Endothelial cell (in vitro differentiated cells): ENCODE measurements around the gene SIAE. TPM values are rescaled to one million over a fixed set of nuclear protein-coding genes. Genes with fewer than 3 reads are reported as not detected.

Experiments
- DNase-seq: peaks from one replicate; pipeline ENCODE4 v3.0.0; 2021; ENCODE audit warnings: low spot score
- H3K27ac Mint-ChIP-seq: one replicate; pipeline ENCODE4 v1.8.0; 2021; ENCODE audit warnings: mixed read lengths, inconsistent platforms; ENCODE audit not compliant: unreplicated experiment
- H3K27me3 Mint-ChIP-seq: one replicate; pipeline ENCODE4 v1.8.0; 2021; ENCODE audit warnings: mild to moderate bottlenecking, moderate library complexity, mixed read lengths, inconsistent platforms; ENCODE audit not compliant: unreplicated experiment
- H3K36me3 Mint-ChIP-seq: one replicate; pipeline ENCODE4 v1.8.0; 2021; ENCODE audit warnings: mild to moderate bottlenecking, low read depth, mixed read lengths, inconsistent platforms; ENCODE audit not compliant: unreplicated experiment
- H3K4me1 Mint-ChIP-seq: one replicate; pipeline ENCODE4 v1.8.0; 2021; ENCODE audit warnings: mild to moderate bottlenecking, mixed read lengths, inconsistent platforms; ENCODE audit not compliant: unreplicated experiment
- H3K4me3 Mint-ChIP-seq: one replicate; pipeline ENCODE4 v1.8.0; 2021; ENCODE audit warnings: mild to moderate bottlenecking, mixed read lengths, inconsistent platforms; ENCODE audit not compliant: unreplicated experiment
- H3K9me3 Mint-ChIP-seq: one replicate; pipeline ENCODE4 v1.8.0; 2021; ENCODE audit warnings: mixed read lengths, inconsistent platforms; ENCODE audit not compliant: unreplicated experiment
- total RNA-seq: library from RNA; stranded (reverse); fragmentation: NEBNext Ultra II Directional; extraction: Animal tissue kit (Norgen Biotek cat#: 25700); gene quantifications from one replicate; pipeline ENCODE4 v1.2.1, GENCODE V29; 2021; ENCODE audit not compliant: unreplicated experiment
- TF ChIP-seq, protein P1 (sequence below): fragments of 200-600 bp; sonication (generic); IDR thresholded peaks from one replicate; pipeline ENCODE4 v1.5.0; 2021; ENCODE audit warnings: antibody characterized with exemption; ENCODE audit not compliant: unreplicated experiment

Gene SIAE
- total RNA-seq, 1 donor from 2014 or later, result 11.4 TPM

DNA sequence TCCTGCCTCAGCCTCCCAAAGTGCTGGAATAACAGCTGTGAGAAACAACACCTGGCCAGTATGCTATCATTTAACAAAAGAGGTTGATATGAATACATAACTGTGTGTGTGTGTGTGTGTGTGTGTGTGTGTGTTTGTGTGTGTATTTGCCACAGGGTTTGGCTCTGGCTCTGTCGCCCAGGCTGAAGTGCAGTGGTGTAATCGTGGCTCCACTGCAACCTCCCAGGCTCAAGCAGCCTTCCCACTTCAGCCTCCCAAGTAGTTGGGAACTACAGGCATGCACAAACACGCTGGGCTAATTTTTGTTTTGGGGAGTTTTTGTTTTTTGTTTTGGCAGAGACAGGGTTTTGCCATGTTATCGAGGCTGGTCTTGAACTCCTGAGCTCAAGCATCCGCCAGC lies 4.9 kb upstream of the SIAE start:
- TF ChIP-seq, protein P1, sequence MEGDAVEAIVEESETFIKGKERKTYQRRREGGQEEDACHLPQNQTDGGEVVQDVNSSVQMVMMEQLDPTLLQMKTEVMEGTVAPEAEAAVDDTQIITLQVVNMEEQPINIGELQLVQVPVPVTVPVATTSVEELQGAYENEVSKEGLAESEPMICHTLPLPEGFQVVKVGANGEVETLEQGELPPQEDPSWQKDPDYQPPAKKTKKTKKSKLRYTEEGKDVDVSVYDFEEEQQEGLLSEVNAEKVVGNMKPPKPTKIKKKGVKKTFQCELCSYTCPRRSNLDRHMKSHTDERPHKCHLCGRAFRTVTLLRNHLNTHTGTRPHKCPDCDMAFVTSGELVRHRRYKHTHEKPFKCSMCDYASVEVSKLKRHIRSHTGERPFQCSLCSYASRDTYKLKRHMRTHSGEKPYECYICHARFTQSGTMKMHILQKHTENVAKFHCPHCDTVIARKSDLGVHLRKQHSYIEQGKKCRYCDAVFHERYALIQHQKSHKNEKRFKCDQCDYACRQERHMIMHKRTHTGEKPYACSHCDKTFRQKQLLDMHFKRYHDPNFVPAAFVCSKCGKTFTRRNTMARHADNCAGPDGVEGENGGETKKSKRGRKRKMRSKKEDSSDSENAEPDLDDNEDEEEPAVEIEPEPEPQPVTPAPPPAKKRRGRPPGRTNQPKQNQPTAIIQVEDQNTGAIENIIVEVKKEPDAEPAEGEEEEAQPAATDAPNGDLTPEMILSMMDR, result no peak
- no peak for DNase-seq

DNA sequence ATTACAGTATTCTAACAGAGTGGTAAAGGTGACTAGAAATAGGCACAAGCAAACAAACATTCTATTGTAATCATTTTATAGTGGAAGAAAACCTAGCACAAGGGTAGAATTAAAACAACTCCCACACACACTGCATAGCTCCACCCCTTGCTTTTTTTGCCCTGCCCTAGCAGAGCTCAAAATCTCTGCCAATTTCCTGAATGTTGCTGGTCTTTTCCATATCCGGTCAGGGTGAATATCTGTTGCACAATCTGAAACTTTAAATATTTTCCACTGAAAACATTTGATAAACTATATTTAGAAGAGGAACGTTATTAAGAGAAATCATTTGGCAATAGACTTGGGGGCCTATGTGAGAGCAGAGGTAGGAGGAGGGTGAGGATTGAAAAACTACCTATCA lies 2.8 kb upstream of the SIAE start:
- no peak overlapping the region for H3K4me3 Mint-ChIP-seq
- no peak for DNase-seq
- no peaks in the 10 kb centered on the region for H3K9me3 Mint-ChIP-seq
- H3K27me3 Mint-ChIP-seq, result no peaks in the 10 kb centered on the region
- H3K4me1 Mint-ChIP-seq, result peaks cover 20% of the 10 kb centered on the region
- H3K36me3 Mint-ChIP-seq, result peaks cover 4% of the 10 kb centered on the region
- TF ChIP-seq, protein P1, result no peak
- H3K27ac Mint-ChIP-seq, result no peak overlapping the region

More for the DNA sequence above, 4.9 kb upstream of the SIAE start:
- peaks cover 13% of the 10 kb centered on the region for H3K36me3 Mint-ChIP-seq
- no peak overlapping the region for H3K27ac Mint-ChIP-seq
- H3K9me3 Mint-ChIP-seq, result no peaks in the 10 kb centered on the region
- no peak overlapping the region for H3K4me3 Mint-ChIP-seq
- no peaks in the 10 kb centered on the region for H3K27me3 Mint-ChIP-seq
- H3K4me1 Mint-ChIP-seq, result peaks cover 12% of the 10 kb centered on the region

DNA sequence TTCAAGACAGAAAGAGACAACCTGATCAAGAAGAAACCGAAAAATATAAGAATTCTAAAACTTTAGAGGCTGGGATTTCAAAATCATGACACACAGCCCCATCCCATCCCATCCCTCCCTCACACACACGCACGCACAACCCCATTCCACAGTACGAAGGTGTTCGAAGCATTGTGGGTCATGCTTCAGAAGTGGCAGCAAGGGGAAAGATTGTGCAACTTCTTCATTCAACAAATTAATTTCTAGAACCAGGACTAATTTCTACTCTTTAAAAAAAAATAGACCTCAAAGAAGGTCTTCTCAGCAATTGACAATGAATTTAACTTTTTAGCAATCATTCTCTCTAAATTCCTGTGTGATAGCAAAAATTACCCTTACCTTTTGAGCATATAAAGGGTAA lies 1.0 kb upstream of the SIAE start:
- Mint-ChIP-seq H3K27ac (peak overlapping the region; percentile 98), H3K36me3 (peaks cover 4% of the 10 kb centered on the region), H3K4me1 (peaks cover 20% of the 10 kb centered on the region), H3K9me3 (no peaks in the 10 kb centered on the region), H3K27me3 (no peaks in the 10 kb centered on the region), H3K4me3 (peak overlapping the region; percentile 92)
- TF ChIP-seq, protein P1, result no peak
- no peak for DNase-seq

- TF ChIP-seq, protein P1, result no peak
- H3K9me3 Mint-ChIP-seq, result no peaks in the 10 kb centered on the region
- peak; percentile 10 for DNase-seq
- no peaks in the 10 kb centered on the region for H3K27me3 Mint-ChIP-seq
- H3K27ac Mint-ChIP-seq, result peak overlapping the region; percentile 98
- peaks cover 20% of the 10 kb centered on the region for H3K4me1 Mint-ChIP-seq
- peak overlapping the region; percentile 92 for H3K4me3 Mint-ChIP-seq
- H3K36me3 Mint-ChIP-seq, result peaks cover 4% of the 10 kb centered on the region
These were observed 604 bp upstream of the SIAE start for GRCh38 chr11:124674168-124674517.

DNA sequence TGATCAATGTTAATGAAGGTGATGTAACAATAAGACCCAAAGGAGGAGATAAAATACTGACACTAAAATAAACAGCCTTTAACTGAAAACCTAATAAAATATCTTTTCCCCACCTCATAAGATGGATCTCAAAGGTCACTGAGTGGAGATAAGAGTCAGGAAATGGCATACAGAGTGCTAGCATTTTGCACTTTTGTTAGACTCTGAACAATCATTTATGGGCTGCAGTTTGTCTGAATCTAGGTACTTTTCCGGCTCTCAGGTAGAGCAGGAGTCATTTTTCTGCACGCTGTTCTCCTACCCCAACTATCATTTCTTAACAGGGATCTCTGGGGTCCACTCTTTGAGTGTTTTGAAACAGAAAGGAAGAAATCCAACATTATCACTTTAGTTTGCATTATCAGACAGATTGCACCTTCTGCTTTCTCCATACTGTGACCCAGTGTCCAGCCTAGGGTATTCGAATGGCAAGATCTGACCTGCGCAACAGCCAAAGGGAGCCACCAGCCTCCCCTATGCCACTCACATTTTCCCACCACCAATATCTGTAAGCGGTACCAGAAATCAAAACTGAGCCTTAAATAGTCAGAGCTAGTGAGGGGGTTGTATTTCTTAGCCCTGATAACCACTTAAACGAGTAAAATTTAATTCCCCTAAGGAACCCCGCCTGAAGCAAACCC lies 863 bp downstream of the SIAE start:
- H3K36me3 Mint-ChIP-seq, result peaks cover 4% of the 10 kb centered on the region
- peaks cover 20% of the 10 kb centered on the region for H3K4me1 Mint-ChIP-seq
- peak overlapping the region; percentile 80 for H3K4me3 Mint-ChIP-seq
- H3K9me3 Mint-ChIP-seq, result no peaks in the 10 kb centered on the region
- no peak for DNase-seq
- no peaks in the 10 kb centered on the region for H3K27me3 Mint-ChIP-seq
- H3K27ac Mint-ChIP-seq, result peak overlapping the region; percentile 82
- TF ChIP-seq, protein P1, result no peak
